GM12878 (cell line): ENCODE measurements around the gene SMPD3. TPM values are rescaled to one million over a fixed set of nuclear protein-coding genes. Genes with fewer than 3 reads are reported as not detected.

Experiments
- ATAC-seq: fragments of 200-7000 bp; cut with Tn5 transposase; 3 replicates; pipeline ENCODE4 v1.9.1; 2020; ENCODE audit warnings: mild to moderate bottlenecking, moderate library complexity
- BruUV-seq: library from RNA; stranded (reverse); fragments of 400-500 nt; replicated peaks from 2 replicates; lab custom pipeline; 2021; lab: Mats Ljungman, UMichigan
- CTCF ChIA-PET: fragments of 300-600 bp; sonication (Branson Sonifier 250); formaldehyde crosslinking; extraction: SDS; loops from one replicate; lab custom pipeline; 2021; ENCODE audit warnings: inconsistent platforms; lab: Yijun Ruan, JAX
- POLR2A ChIA-PET: fragments of 350-600 bp; formaldehyde crosslinking; extraction: SDS; loops from one replicate; lab custom pipeline; 2021; ENCODE audit warnings: inconsistent platforms; lab: Charles Lee
- RAD21 ChIA-PET: fragments of 300-600 bp; sonication (Branson Sonifier 250); formaldehyde crosslinking; loops from one replicate; lab custom pipeline; 2023; ENCODE audit warnings: antibody characterized with exemption; ENCODE audit not compliant: unreplicated experiment; lab: Charles Lee
- SMC1A ChIA-PET: fragments of 300-600 bp; sonication (Branson Sonifier 250); formaldehyde crosslinking; loops from one replicate; lab custom pipeline; 2023; ENCODE audit not compliant: unreplicated experiment, uncharacterized antibody; lab: Charles Lee
- DNase-seq: peaks from one replicate; pipeline ENCODE4 v3.0.0-alpha.2; 2011; ENCODE audit warnings: low read depth, low spot score
- FAIRE-seq: peaks from 3 replicates; lab custom pipeline; 2011; peaks lifted over from hg19 to GRCh38; lab: Jason Lieb, UNC
- H2AFZ ChIP-seq: 2 replicates; pipeline ENCODE4 v1.6.0; 2011; ENCODE audit warnings: low read depth, low read length, control low read depth; ENCODE audit not compliant: control insufficient read depth
- H3K27ac ChIP-seq: 2 replicates; pipeline ENCODE4 v1.5.1; 2011; ENCODE audit warnings: control low read depth; ENCODE audit not compliant: control insufficient read depth, insufficient read depth
- H3K27me3 ChIP-seq, 2 experiments: replicated peaks in 1 of 2; 2 replicates each; pipeline versions ENCODE4 v1.6.0 to v1.6.1; 2011; ENCODE audit warnings: low read length in 1 of 2; ENCODE audit not compliant: control insufficient read depth in 2 of 2, insufficient read depth in 2 of 2
- H3K36me3 ChIP-seq, 2 experiments: 2 replicates each; pipeline ENCODE4 v1.5.1; 2011; ENCODE audit warnings: low read length in 1 of 2; ENCODE audit not compliant: control insufficient read depth in 2 of 2, insufficient read depth in 2 of 2
- H3K4me1 ChIP-seq: 2 replicates; pipeline ENCODE4 v1.6.1; 2011; ENCODE audit warnings: mild to moderate bottlenecking, low read length, moderate library complexity, mixed read lengths; ENCODE audit not compliant: control insufficient read depth, insufficient read depth
- H3K4me2 ChIP-seq: 2 replicates; pipeline ENCODE4 v1.6.0; 2011; ENCODE audit warnings: control low read depth; ENCODE audit not compliant: control insufficient read depth, insufficient read depth
- H3K4me3 ChIP-seq: fragments of 200-600 bp; sonication (generic); 2 replicates; pipeline ENCODE4 v1.5.1; 2016
- H3K79me2 ChIP-seq: 2 replicates; pipeline ENCODE4 v1.6.0; 2011; ENCODE audit warnings: low read length; ENCODE audit not compliant: control insufficient read depth, insufficient read depth
- H3K9ac ChIP-seq: 2 replicates; pipeline ENCODE4 v1.8.0; 2011; ENCODE audit warnings: low read length, control low read depth, mixed read lengths; ENCODE audit not compliant: control insufficient read depth, insufficient read depth
- H3K9me3 ChIP-seq: replicated peaks from 3 replicates; pipeline ENCODE4 v1.5.1; 2011; ENCODE audit warnings: mild to moderate bottlenecking, low read length; ENCODE audit not compliant: control insufficient read depth, insufficient read depth
- H4K20me1 ChIP-seq: 2 replicates; pipeline ENCODE4 v1.6.0; 2011; ENCODE audit not compliant: control insufficient read depth, insufficient read depth
- FOXM1 ChIP-seq: IDR thresholded peaks from 2 replicates; pipeline ENCODE4 v1.6.1; 2012; ENCODE audit warnings: low read depth, mild to moderate bottlenecking, inconsistent platforms, low read length, moderate library complexity
- HCFC1 ChIP-seq: fragments of 150-350 bp; IDR thresholded peaks from 2 replicates; pipeline ENCODE4 v1.6.1; 2014; ENCODE audit warnings: low read length
- IRF4 ChIP-seq: IDR thresholded peaks from 2 replicates; pipeline ENCODE4 v1.6.1; 2011; ENCODE audit warnings: low read depth, low read length
- MTA3 ChIP-seq: IDR thresholded peaks from 2 replicates; pipeline ENCODE4 v1.6.1; 2012; ENCODE audit warnings: low read length, inconsistent platforms, borderline replicate concordance
- MXI1 ChIP-seq: fragments of 150-350 bp; IDR thresholded peaks from 2 replicates; pipeline ENCODE4 v1.6.1; 2011; ENCODE audit warnings: low read depth, mild to moderate bottlenecking, inconsistent platforms, low read length, improper control_type of control experiment
- NBN ChIP-seq: fragments of 450-650 bp; IDR thresholded peaks from 2 replicates; pipeline ENCODE4 v1.6.1; 2016
- NR2C2 ChIP-seq: IDR thresholded peaks from 2 replicates; pipeline ENCODE4 v1.6.1; 2011; ENCODE audit warnings: borderline replicate concordance, low read depth; ENCODE audit not compliant: control insufficient read depth, insufficient read length
- NR2F1 ChIP-seq: fragments of 450-650 bp; conservative IDR thresholded peaks from 2 replicates; pipeline ENCODE4 v1.6.1; 2017; ENCODE audit warnings: mild to moderate bottlenecking
- PBX3 ChIP-seq: IDR thresholded peaks from 2 replicates; pipeline ENCODE4 v1.6.1; 2011; ENCODE audit warnings: mild to moderate bottlenecking, low read depth, low read length, moderate library complexity; ENCODE audit not compliant: insufficient replicate concordance
- SUPT20H ChIP-seq: IDR thresholded peaks from 2 replicates; pipeline ENCODE4 v1.6.1; 2011; ENCODE audit warnings: low read depth, mild to moderate bottlenecking, low read length, moderate library complexity, borderline replicate concordance; ENCODE audit not compliant: control insufficient read depth
- WGBS: methylation state at CpG from one replicate; pipeline ENCODE4 v1.1.6; 2016; ENCODE audit warnings: low lambda C conversion rate; ENCODE audit not compliant: insufficient replicate concordance, insufficient coverage; ENCODE audit errors: missing lambda C conversion rate; 5-methylcytosine and 5-hydroxymethylcytosine counted together
- in situ Hi-C: fragments of 300-500 bp; cut with MboI; formaldehyde crosslinking; loops from 9 replicates; pipeline ENCODE4 v1.14.3; 2018; ENCODE audit warnings: mixed read lengths
- intact Hi-C: fragments of 100-400 bp; cut with micrococcal nuclease; formaldehyde crosslinking; loops from one replicate; pipeline ENCODE4 v1.14.2; 2022; ENCODE audit not compliant: unreplicated experiment
- polyA plus RNA-seq, 11 experiments: library from polyadenylated mRNA; depleted of rRNA in 4 of 11; unstranded in 6 of 11; stranded (reverse) in 5 of 11; fragments of >200 nt; fragmentation: Nextera tagmentation in 4 of 11; fragmentation: Illumina TruSeq in 1 of 11; extraction: Ambion mirVana in 4 of 11; extraction: Trizol in 1 of 11; gene quantifications; 1 replicate in 1 of 11; 2 replicates in 10 of 11; pipeline versions ENCODE4 v1.2.1 to v1.2.3, GENCODE V29; 2011 to 2016; ENCODE audit warnings: inconsistent platforms in 2 of 11, missing spikeins in 2 of 11, low read depth in 1 of 11
- total RNA-seq, 4 experiments: library from RNA; depleted of rRNA in 3 of 4; stranded (reverse); fragments of >200 nt in 3 of 4; fragmentation: Illumina TruSeq in 1 of 4; extraction: Trizol in 1 of 4; gene quantifications; 2 replicates each; pipeline versions ENCODE4 v1.2.1 to v1.2.3, GENCODE V29; 2013 to 2021
- TF ChIP-seq, protein P1 (sequence below): IDR thresholded peaks from 2 replicates; pipeline ENCODE4 v1.6.1; 2011; ENCODE audit warnings: low read depth, low read length, improper control_type of control experiment, borderline replicate concordance
- TF ChIP-seq, protein P2 (sequence below): IDR thresholded peaks from 2 replicates; pipeline ENCODE4 v1.6.1; 2011; ENCODE audit warnings: low read depth, mild to moderate bottlenecking, low read length, moderate library complexity, borderline replicate concordance; ENCODE audit errors: extremely low read depth
- TF ChIP-seq, protein P3 (sequence below): IDR thresholded peaks from 2 replicates; pipeline ENCODE4 v1.6.1; 2011; ENCODE audit warnings: borderline replicate concordance, low read depth, mild to moderate bottlenecking, moderate library complexity, low read length; ENCODE audit not compliant: insufficient read depth, poor library complexity, severe bottlenecking

SMPD3 gene
- total and polyA plus RNA-seq, 10 of the 15 experiments (the other 5 are each of a cell fraction or from before 2014, with no cell fraction given), result 0.04 to 2.0 (median 1.2) TPM

GRCh38 chr16:68360956-68361355, 87.4 kb downstream of the SMPD3 start (continued):
- TF ChIP-seq, protein P1, sequence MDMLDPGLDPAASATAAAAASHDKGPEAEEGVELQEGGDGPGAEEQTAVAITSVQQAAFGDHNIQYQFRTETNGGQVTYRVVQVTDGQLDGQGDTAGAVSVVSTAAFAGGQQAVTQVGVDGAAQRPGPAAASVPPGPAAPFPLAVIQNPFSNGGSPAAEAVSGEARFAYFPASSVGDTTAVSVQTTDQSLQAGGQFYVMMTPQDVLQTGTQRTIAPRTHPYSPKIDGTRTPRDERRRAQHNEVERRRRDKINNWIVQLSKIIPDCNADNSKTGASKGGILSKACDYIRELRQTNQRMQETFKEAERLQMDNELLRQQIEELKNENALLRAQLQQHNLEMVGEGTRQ, result no peak
- TF ChIP-seq IRF4, result no peak
- TF ChIP-seq NBN, result no peak
- TF ChIP-seq, protein P2, sequence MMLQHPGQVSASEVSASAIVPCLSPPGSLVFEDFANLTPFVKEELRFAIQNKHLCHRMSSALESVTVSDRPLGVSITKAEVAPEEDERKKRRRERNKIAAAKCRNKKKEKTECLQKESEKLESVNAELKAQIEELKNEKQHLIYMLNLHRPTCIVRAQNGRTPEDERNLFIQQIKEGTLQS, result no peak
- no peak for TF ChIP-seq PBX3
- no peak for TF ChIP-seq SUPT20H
- no peak for TF ChIP-seq HCFC1

DNA sequence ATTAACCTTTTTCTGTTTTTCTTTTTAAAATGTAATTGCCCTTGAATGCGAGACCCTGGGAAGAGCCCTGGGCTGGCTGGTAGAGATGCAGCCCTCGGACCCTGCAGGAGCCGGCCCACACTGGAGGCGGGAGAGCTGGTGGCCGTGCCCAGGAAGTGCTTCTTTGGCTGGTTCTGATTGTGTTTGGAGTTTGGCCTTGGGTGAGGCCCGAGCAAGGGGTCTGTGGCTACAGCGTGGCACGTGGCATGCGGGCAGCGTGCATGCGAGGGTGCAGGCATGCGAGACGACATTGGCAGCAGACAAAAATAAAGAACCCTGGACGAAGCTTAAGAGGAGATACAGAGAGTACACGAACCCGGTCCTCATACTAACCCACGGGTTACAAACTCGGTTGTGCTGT, 87.8 kb downstream of the SMPD3 start:
- no TSS peak for BruUV-seq
- TF ChIP-seq NR2F1 (no peak), NR2C2 (no peak), FOXM1 (no peak), MXI1 (no peak), MTA3 (no peak)
- TF ChIP-seq, protein P3, sequence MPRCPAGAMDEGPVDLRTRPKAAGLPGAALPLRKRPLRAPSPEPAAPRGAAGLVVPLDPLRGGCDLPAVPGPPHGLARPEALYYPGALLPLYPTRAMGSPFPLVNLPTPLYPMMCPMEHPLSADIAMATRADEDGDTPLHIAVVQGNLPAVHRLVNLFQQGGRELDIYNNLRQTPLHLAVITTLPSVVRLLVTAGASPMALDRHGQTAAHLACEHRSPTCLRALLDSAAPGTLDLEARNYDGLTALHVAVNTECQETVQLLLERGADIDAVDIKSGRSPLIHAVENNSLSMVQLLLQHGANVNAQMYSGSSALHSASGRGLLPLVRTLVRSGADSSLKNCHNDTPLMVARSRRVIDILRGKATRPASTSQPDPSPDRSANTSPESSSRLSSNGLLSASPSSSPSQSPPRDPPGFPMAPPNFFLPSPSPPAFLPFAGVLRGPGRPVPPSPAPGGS, result no peak
- RAD21 ChIA-PET, result no interaction called here
- H4K20me1 ChIP-seq, result no peaks in the 10 kb centered on the region
- POLR2A ChIA-PET, result interaction anchor here (0.7 kb wide), 1 partner anchor 24 kb away, joined by 6 read pairs; no protein-coding TSS in a partner anchor
- ATAC-seq, result no peak
- in situ Hi-C loops (no loop called here), intact Hi-C loops (no loop called here)
- no peaks in the 10 kb centered on the region for H3K27me3 ChIP-seq
- H3K9me3 ChIP-seq, result no peaks in the 10 kb centered on the region
- H3K4me3 ChIP-seq, result no peak overlapping the region
- WGBS, result 91% methylated on average over 18 of the region's 18 CpGs
- no peak overlapping the region for H3K9ac ChIP-seq
- peaks cover 28% of the 10 kb centered on the region for H3K4me1 ChIP-seq
- FAIRE-seq, result no peak
- DNase-seq, result no peak
- no peak overlapping the region for H3K27ac ChIP-seq
- CTCF ChIA-PET, result interaction anchor here (0.8 kb wide), 2 partner anchors 8 to 103 kb away, joined by 3 read pairs; no protein-coding TSS in a partner anchor
- SMC1A ChIA-PET, result no interaction called here
- H3K4me2 ChIP-seq, result no peak overlapping the region
- no peak overlapping the region for H2AFZ ChIP-seq
- H3K79me2 ChIP-seq, result no peaks in the 10 kb centered on the region
- H3K36me3 ChIP-seq, result peaks cover 15 to 22% of the 10 kb centered on the region in 2 experiments
